NK-92 treated with Interleukin-12 subunit alpha and Interleukin-12 subunit beta, amount 100 ng/mL, for 24 hours (cell line): ENCODE measurements around the gene C19orf38.
"Not testable (repeated sequence)": the region's sequence is repeated elsewhere in the genome, so short reads cannot be mapped to it uniquely, and the experiment has no call there.

ENCODE experiments used
- DNase-seq: peaks from one replicate; lab custom pipeline; 2025; lab: John Stamatoyannopoulos, UW

C19orf38 gene

GRCh38 chr19:10823690-10824089, 24.5 kb upstream of the C19orf38 start:
- no peak for DNase-seq

- no peak for DNase-seq
Measured at GRCh38 chr19:10826231-10826630, 22.0 kb upstream of the C19orf38 start.

GRCh38 chr19:10826846-10827245, 21.4 kb upstream of the C19orf38 start:
- no peak for DNase-seq

- no peak for DNase-seq
Measured at GRCh38 chr19:10828981-10829821, 19.0 kb upstream of the C19orf38 start.

GRCh38 chr19:10829967-10830366, 18.2 kb upstream of the C19orf38 start:
- DNase-seq: no peak

- DNase-seq: no peak
Measured at GRCh38 chr19:10830370-10830769, 17.8 kb upstream of the C19orf38 start.

GRCh38 chr19:10830931-10831779, 17.1 kb upstream of the C19orf38 start:
- no peak for DNase-seq

GRCh38 chr19:10831987-10832938, 16.0 kb upstream of the C19orf38 start:
- no peak for DNase-seq

- no peak for DNase-seq
Measured at GRCh38 chr19:10832939-10833296, 15.3 kb upstream of the C19orf38 start.

GRCh38 chr19:10835089-10835753, 13.0 kb upstream of the C19orf38 start:
- DNase-seq: no peak

GRCh38 chr19:10835754-10836478, 12.3 kb upstream of the C19orf38 start, which contains the start of gene TMED1:
TSS of gene TMED1 (minus strand) at chr19:10836212. CDS start at chr19:10836191, 21 bp downstream.
- DNase-seq: peak; percentile 99

GRCh38 chr19:10836479-10837330, 11.5 kb upstream of the C19orf38 start:
- peak; percentile 86 for DNase-seq

GRCh38 chr19:10837649-10838048, 10.6 kb upstream of the C19orf38 start:
- DNase-seq: not testable (repeated sequence)

- DNase-seq: no peak
Measured at GRCh38 chr19:10838377-10838776, 9.8 kb upstream of the C19orf38 start.

- DNase-seq: no peak
Measured at GRCh38 chr19:10839114-10840050, 8.8 kb upstream of the C19orf38 start.

- DNase-seq: no peak
Measured at GRCh38 chr19:10842788-10843187, 5.4 kb upstream of the C19orf38 start.

- DNase-seq: no peak
Measured at GRCh38 chr19:10846500-10847202, 1.6 kb upstream of the C19orf38 start.

- no peak for DNase-seq
Measured at GRCh38 chr19:10850631-10851030, 2.4 kb downstream of the C19orf38 start.
